ENCODE results near the gene ZBTB16. TPM values are rescaled to one million over a fixed set of nuclear protein-coding genes. Genes with fewer than 3 reads are reported as not detected.

ZBTB16 gene
- total RNA-seq, 4 donors from 2014 or later: 25.5 to 302 (median 151) TPM

DNA sequence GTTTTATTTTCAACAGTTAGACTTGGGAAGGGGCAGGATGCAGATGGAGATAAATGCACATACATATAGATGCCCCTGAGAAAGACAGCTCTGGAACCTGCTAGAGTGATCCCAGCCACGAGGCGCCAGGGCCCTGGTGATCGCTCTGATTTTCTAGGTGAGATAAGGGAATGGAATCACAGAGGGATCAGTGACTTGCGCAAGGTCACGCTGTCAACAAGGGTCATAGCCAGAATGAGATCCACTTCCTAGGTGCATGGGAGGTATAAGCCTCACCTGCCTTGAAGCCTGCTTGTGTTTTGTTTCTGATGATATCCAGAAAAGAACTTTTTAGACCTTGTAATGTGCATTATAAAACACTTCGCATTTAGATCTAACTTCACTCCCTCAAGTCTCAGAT is 47.5 kb downstream of the ZBTB16 start:
- TF ChIP-seq, protein P1, sequence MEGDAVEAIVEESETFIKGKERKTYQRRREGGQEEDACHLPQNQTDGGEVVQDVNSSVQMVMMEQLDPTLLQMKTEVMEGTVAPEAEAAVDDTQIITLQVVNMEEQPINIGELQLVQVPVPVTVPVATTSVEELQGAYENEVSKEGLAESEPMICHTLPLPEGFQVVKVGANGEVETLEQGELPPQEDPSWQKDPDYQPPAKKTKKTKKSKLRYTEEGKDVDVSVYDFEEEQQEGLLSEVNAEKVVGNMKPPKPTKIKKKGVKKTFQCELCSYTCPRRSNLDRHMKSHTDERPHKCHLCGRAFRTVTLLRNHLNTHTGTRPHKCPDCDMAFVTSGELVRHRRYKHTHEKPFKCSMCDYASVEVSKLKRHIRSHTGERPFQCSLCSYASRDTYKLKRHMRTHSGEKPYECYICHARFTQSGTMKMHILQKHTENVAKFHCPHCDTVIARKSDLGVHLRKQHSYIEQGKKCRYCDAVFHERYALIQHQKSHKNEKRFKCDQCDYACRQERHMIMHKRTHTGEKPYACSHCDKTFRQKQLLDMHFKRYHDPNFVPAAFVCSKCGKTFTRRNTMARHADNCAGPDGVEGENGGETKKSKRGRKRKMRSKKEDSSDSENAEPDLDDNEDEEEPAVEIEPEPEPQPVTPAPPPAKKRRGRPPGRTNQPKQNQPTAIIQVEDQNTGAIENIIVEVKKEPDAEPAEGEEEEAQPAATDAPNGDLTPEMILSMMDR (IDR thresholded peaks at IDR 0.05): no peak
- TF ChIP-seq POLR2A (IDR thresholded peaks at IDR 0.05): no peak
- H3K4me1 ChIP-seq: peaks cover 13 to 20% of the 10 kb centered on the region in 2 donors
- intact Hi-C loops (cut with DNase I; ENCODE audit: low total_unique reads): no loop called here
- H3K9me3 ChIP-seq: no peaks in the 10 kb centered on the region
- no peak for DNase-seq
- peak overlapping the region in 1 of 2 donors; percentile 7 for H3K27ac ChIP-seq
- H3K27me3 ChIP-seq: no peaks in the 10 kb centered on the region
- H3K36me3 ChIP-seq: no peaks in the 10 kb centered on the region
- H3K4me3 ChIP-seq: no peak overlapping the region

DNA sequence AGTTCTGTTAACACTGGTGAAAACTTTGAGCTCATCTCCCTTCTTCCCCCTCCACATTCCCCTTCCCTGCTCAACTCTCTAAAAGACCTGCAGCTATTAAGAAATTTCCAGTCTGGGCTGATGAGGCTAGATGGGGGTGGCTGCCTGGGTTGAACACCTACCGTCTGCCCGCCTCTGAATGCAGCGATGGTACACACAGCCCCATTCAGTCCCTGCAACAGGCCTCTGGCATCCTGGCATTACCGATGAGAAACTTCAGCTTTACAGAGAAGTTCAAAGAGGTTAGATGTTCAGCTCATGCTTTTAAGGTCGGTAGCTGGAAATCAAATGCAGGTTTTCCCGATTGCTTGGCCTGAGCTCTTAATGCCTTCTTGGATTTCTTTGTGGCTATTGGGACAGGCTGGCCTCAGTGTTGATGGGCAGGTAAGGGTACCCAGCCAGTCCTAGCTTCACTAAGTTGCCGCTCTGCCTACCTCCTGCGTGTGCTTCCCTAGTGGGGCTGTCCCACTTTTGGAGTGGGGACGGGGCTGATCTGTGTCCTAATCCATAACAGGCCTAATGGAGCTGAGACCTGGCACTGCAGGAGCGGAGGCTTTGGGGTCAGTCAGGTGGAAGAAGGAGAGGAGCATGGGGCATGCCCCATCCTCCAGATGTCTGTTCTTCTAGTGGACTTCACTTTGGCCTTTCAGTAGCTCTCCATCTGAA is 49.1 kb downstream of the ZBTB16 start:
- Histone ChIP-seq H3K36me3 (no peaks in the 10 kb centered on the region), H3K27me3 (no peaks in the 10 kb centered on the region), H3K4me3 (no peak overlapping the region), H3K27ac (peak overlapping the region; percentile 73 to 84), H3K4me1 (peaks cover 19 to 20% of the 10 kb centered on the region in 2 donors), H3K9me3 (no peaks in the 10 kb centered on the region)
- TF ChIP-seq, protein P1 (IDR thresholded peaks at IDR 0.05): no peak
- TF ChIP-seq POLR2A (IDR thresholded peaks at IDR 0.05): no peak
- intact Hi-C loops (cut with DNase I; ENCODE audit: low total_unique reads): no loop called here
- no peak for DNase-seq

DNA sequence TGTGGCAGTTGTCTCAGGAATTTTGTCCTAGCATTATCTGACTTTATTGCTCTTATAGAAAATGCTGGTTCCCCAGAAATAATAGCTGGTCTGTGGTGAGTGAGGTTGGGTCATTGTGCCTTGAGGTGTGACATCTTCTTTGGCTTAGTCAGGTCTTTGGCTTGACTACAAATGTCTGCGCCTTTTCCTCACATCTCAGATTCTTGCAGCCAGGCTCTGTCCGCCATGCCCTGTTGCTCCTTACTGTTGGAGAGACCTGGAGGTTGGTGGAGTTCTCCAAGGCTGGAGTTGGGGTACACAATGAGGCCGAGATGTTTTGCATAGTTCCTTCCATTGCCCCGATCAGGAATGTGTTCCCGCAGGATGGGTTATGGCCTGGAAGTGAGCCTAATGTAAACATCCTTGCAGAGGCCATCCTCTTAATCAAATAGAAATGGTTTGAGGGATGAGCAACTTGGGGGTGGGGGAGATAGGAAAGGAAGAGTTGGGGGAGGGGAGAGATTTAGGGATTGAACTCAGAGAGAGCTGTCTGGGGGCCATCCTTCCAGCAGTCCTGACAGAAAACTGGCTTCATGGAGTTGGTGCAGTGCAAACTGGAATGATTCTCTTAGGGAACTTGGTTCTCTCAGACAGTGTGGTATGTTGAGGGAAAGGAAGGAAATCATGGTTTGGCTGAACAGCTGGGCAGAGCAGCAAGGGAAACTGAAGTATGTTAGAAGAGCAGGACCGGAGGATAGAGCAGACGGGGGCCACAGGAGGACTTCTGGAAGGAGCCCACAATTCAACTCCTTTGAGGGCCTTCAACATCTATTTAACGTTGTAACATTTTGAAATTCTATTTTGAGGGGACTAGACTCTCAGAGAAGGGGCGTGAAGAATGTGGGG is 49.9 kb downstream of the ZBTB16 start:
- Histone ChIP-seq H3K9me3 (no peaks in the 10 kb centered on the region), H3K36me3 (no peaks in the 10 kb centered on the region), H3K27ac (peak overlapping the region; percentile 73 to 84), H3K27me3 (no peaks in the 10 kb centered on the region), H3K4me1 (peaks cover 17 to 20% of the 10 kb centered on the region in 2 donors), H3K4me3 (no peak overlapping the region)
- no peak for DNase-seq
- TF ChIP-seq POLR2A (IDR thresholded peaks at IDR 0.05): no peak
- TF ChIP-seq, protein P1 (IDR thresholded peaks at IDR 0.05): no peak
- intact Hi-C loops (cut with DNase I; ENCODE audit: low total_unique reads): no loop called here

DNA sequence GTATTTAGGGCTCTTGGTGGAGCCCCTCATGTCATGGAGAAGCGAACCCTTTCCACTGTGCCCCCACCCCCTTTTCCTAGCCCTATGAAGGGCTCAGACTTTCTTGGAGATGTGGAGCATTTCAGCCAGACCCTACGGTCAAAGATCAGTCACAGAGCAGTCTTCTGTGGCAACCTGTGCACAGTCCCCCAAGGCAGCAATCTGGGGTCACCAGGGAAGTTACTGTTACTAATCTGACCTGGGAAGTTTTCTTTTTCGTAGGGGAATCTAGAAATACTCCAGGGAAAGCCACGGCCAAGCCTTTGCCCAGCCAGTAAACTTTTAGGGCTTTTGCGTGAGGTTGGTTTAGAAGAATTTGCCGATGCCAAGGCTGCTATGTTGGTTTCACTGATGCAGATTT is 50.6 kb downstream of the ZBTB16 start:
- TF ChIP-seq, protein P1 (IDR thresholded peaks at IDR 0.05): no peak
- no peak for TF ChIP-seq POLR2A (IDR thresholded peaks at IDR 0.05)
- intact Hi-C loops (cut with DNase I; ENCODE audit: low total_unique reads): no loop called here
- Histone ChIP-seq H3K27ac (peak overlapping the region; percentile 73 to 84), H3K4me3 (no peak overlapping the region), H3K36me3 (no peaks in the 10 kb centered on the region), H3K27me3 (no peaks in the 10 kb centered on the region), H3K4me1 (peaks cover 16 to 20% of the 10 kb centered on the region in 2 donors), H3K9me3 (no peaks in the 10 kb centered on the region)
- no peak for DNase-seq

Data from uterus (tissue), 4 donors.